SK-N-MC (cell line): ENCODE measurements around the gene PML.

Experiments
- EZH2 ChIP-seq: fragments of 200-600 bp; sonication (generic); IDR thresholded peaks from one replicate; pipeline ENCODE4 v1.6.1; 2017; ENCODE audit warnings: antibody characterized with exemption
- POLR2AphosphoS5 ChIP-seq: IDR thresholded peaks from 2 replicates; pipeline ENCODE4 v1.6.1; 2012; ENCODE audit warnings: mild to moderate bottlenecking, low read depth, low read length, borderline replicate concordance

GRCh38 chr15:73986055-73986775 is 8.3 kb upstream of the PML start:
- TF ChIP-seq EZH2 = no peak
- TF ChIP-seq POLR2AphosphoS5 = no peak
